H1 (cell line): ENCODE measurements around the gene NRP2. TPM values are rescaled to one million over a fixed set of nuclear protein-coding genes. Genes with fewer than 3 reads are reported as not detected.

Source experiments
- CTCF ChIA-PET: fragments of 300-600 bp; sonication (Branson Sonifier 250); formaldehyde crosslinking; loops from one replicate; lab custom pipeline; 2021; ENCODE audit not compliant: partially characterized antibody; lab: Charles Lee
- POLR2A ChIA-PET: fragments of 300-600 bp; sonication (Branson Sonifier 250); formaldehyde crosslinking; loops from one replicate; lab custom pipeline; 2021; ENCODE audit warnings: inconsistent platforms; ENCODE audit not compliant: partially characterized antibody; lab: Charles Lee
- DNase-seq, 2 experiments: peaks; one replicate each; pipeline versions ENCODE4 v3.0.0 to v3.0.0-alpha.2; 2010 to 2022; ENCODE audit warnings: low spot score in 2 of 2, low read depth in 1 of 2, mixed read lengths in 1 of 2
- FAIRE-seq: peaks from 2 replicates; lab custom pipeline; 2011; peaks lifted over from hg19 to GRCh38; lab: Jason Lieb, UNC
- H2AFZ ChIP-seq: 2 replicates; pipeline ENCODE4 v1.8.1; 2012; ENCODE audit warnings: low read length, inconsistent platforms
- H2AK5ac ChIP-seq: 2 replicates; pipeline ENCODE4 v1.6.1; 2013; ENCODE audit warnings: low read depth, low read length
- H2BK120ac ChIP-seq: replicated peaks from 2 replicates; pipeline ENCODE3; 2013; ENCODE audit warnings: low read depth, low read length, inconsistent platforms
- H2BK12ac ChIP-seq: 2 replicates; pipeline ENCODE4 v1.6.1; 2013; ENCODE audit warnings: low read depth, low read length
- H2BK15ac ChIP-seq: 2 replicates; pipeline ENCODE4 v1.6.1; 2013; ENCODE audit warnings: low read length
- H2BK20ac ChIP-seq: 2 replicates; pipeline ENCODE4 v1.6.1; 2013; ENCODE audit warnings: low read length
- H2BK5ac ChIP-seq: 2 replicates; pipeline ENCODE4 v1.6.1; 2013; ENCODE audit warnings: low read depth, low read length
- H3K14ac ChIP-seq: 2 replicates; pipeline ENCODE4 v1.6.1; 2013; ENCODE audit warnings: inconsistent platforms; ENCODE audit not compliant: insufficient read length
- H3K18ac ChIP-seq: 2 replicates; pipeline ENCODE4 v1.6.1; 2013; ENCODE audit warnings: low read length; ENCODE audit errors: extremely low read depth
- H3K23ac ChIP-seq: 2 replicates; pipeline ENCODE4 v1.6.1; 2013; ENCODE audit warnings: inconsistent platforms; ENCODE audit not compliant: insufficient read length
- H3K23me2 ChIP-seq: 2 replicates; pipeline ENCODE4 v1.6.1; 2013; ENCODE audit warnings: low read depth, low read length
- H3K27ac ChIP-seq: 2 replicates; pipeline ENCODE4 v1.6.1; 2011; ENCODE audit warnings: low read depth, low read length, inconsistent platforms
- H3K27me3 ChIP-seq, 4 experiments: replicated peaks in 1 of 4; 1 replicate in 1 of 4; 2 replicates in 3 of 4; pipeline versions ENCODE4 v1.6.1 to v1.8.1; 2011 to 2013; ENCODE audit warnings: low read length in 3 of 4, mild to moderate bottlenecking in 3 of 4, inconsistent platforms in 2 of 4, mixed read lengths in 2 of 4, moderate library complexity in 1 of 4; ENCODE audit not compliant: control insufficient read depth in 3 of 4, insufficient read depth in 3 of 4; ENCODE audit errors: extremely low read depth in 1 of 4
- H3K36me3 ChIP-seq, 4 experiments: 2 replicates each; pipeline versions ENCODE4 v1.6.1 to v1.8.1; 2011 to 2013; ENCODE audit warnings: mild to moderate bottlenecking in 4 of 4, low read length in 3 of 4, moderate library complexity in 2 of 4, control low read depth in 1 of 4, inconsistent platforms in 1 of 4; ENCODE audit not compliant: insufficient read depth in 4 of 4, control insufficient read depth in 2 of 4
- H3K4ac ChIP-seq: replicated peaks from 2 replicates; pipeline ENCODE3; 2013; ENCODE audit warnings: low read length, low read depth, mixed read lengths, inconsistent platforms; ENCODE audit not compliant: insufficient read length
- H3K4me1 ChIP-seq, 4 experiments: replicated peaks in 1 of 4; 1 replicate in 1 of 4; 2 replicates in 3 of 4; pipeline versions ENCODE4 v1.6.1 to v1.8.1; 2011 to 2013; ENCODE audit warnings: low read length in 3 of 4, inconsistent platforms in 2 of 4, mixed read lengths in 1 of 4; ENCODE audit not compliant: insufficient read depth in 4 of 4, control insufficient read depth in 3 of 4
- H3K4me2 ChIP-seq, 2 experiments: 2 replicates each; pipeline versions ENCODE4 v1.6.1 to v1.8.1; 2011 to 2013; ENCODE audit warnings: low read depth in 2 of 2, low read length in 2 of 2, control low read depth in 1 of 2, inconsistent platforms in 1 of 2, mild to moderate bottlenecking in 1 of 2; ENCODE audit not compliant: insufficient read depth in 1 of 2
- H3K4me3 ChIP-seq, 4 experiments: fragments of 200-600, 300-600 bp in 1 of 4; sonication (generic), shearing (Covaris generic), sonication (Bioruptor Twin) in 1 of 4; 2 replicates each; pipeline versions ENCODE4 v1.5.1 to v1.8.1; 2011 to 2016; ENCODE audit warnings: low read length in 4 of 4, low read depth in 3 of 4, control low read depth in 2 of 4, inconsistent platforms in 2 of 4, mild to moderate bottlenecking in 2 of 4, mixed read lengths in 1 of 4, moderate library complexity in 1 of 4; ENCODE audit not compliant: insufficient read depth in 2 of 4; ENCODE audit errors: extremely low read depth in 1 of 4
- H3K56ac ChIP-seq: replicated peaks from 2 replicates; pipeline ENCODE3; 2013; ENCODE audit warnings: low read depth, mild to moderate bottlenecking, mixed read lengths, low read length, inconsistent platforms; ENCODE audit not compliant: insufficient read length
- H3K79me1 ChIP-seq: 2 replicates; pipeline ENCODE4 v1.6.1; 2013; ENCODE audit warnings: low read depth, low read length, control low read depth
- H3K79me2 ChIP-seq, 2 experiments: 2 replicates each; pipeline versions ENCODE4 v1.6.1 to v1.8.1; 2012 to 2013; ENCODE audit warnings: low read length in 2 of 2, mild to moderate bottlenecking in 2 of 2, inconsistent platforms in 1 of 2; ENCODE audit not compliant: insufficient read depth in 2 of 2, control insufficient read depth in 1 of 2
- H3K9ac ChIP-seq, 4 experiments: replicated peaks in 1 of 4; 1 replicate in 1 of 4; 2 replicates in 3 of 4; pipeline versions ENCODE4 v1.6.1 to v1.8.1; 2011 to 2013; ENCODE audit warnings: low read depth in 3 of 4, low read length in 3 of 4, control low read depth in 2 of 4, mild to moderate bottlenecking in 2 of 4, moderate library complexity in 2 of 4, inconsistent platforms in 1 of 4; ENCODE audit errors: extremely low read depth in 1 of 4
- H3K9me3 ChIP-seq, 2 experiments: 2 replicates each; pipeline versions ENCODE4 v1.6.1 to v1.8.1; 2012 to 2013; ENCODE audit warnings: mild to moderate bottlenecking in 2 of 2, moderate library complexity in 2 of 2, control low read depth in 1 of 2, inconsistent platforms in 1 of 2, low read depth in 1 of 2, low read length in 1 of 2, mixed read lengths in 1 of 2; ENCODE audit not compliant: insufficient read depth in 2 of 2
- H4K20me1 ChIP-seq, 2 experiments: replicated peaks in 1 of 2; 2 replicates each; pipeline versions ENCODE3 to v1.8.1; 2011 to 2013; ENCODE audit warnings: inconsistent platforms in 2 of 2, low read length in 2 of 2, mild to moderate bottlenecking in 1 of 2; ENCODE audit not compliant: insufficient read depth in 2 of 2, control insufficient read depth in 1 of 2
- H4K5ac ChIP-seq: 2 replicates; pipeline ENCODE4 v1.6.1; 2013; ENCODE audit warnings: low read length, low read depth, mixed read lengths, inconsistent platforms; ENCODE audit not compliant: insufficient read length
- H4K8ac ChIP-seq: 2 replicates; pipeline ENCODE4 v1.8.0; 2013; ENCODE audit warnings: mild to moderate bottlenecking, moderate library complexity, low read length, inconsistent platforms; ENCODE audit not compliant: insufficient read depth; ENCODE audit errors: extremely low read depth
- H4K91ac ChIP-seq: replicated peaks from 2 replicates; pipeline ENCODE3; 2013; ENCODE audit warnings: low read length, mixed read lengths, inconsistent platforms; ENCODE audit not compliant: insufficient read length
- CHD1 ChIP-seq: IDR thresholded peaks from 2 replicates; pipeline ENCODE4 v1.6.1; 2012; ENCODE audit warnings: low read depth, low read length, improper control_type of control experiment
- EGR1 ChIP-seq: IDR thresholded peaks from 2 replicates; pipeline ENCODE4 v1.6.1; 2011; ENCODE audit warnings: low read depth, low read length, borderline replicate concordance
- WGBS, 2 experiments: shearing (Covaris generic) in 1 of 2; methylation state at CpG; one replicate each; pipeline versions ENCODE4 v1.1.6 to v1.1.7; 2013 to 2015; ENCODE audit warnings: low lambda C conversion rate in 2 of 2, mixed read lengths in 2 of 2, inconsistent platforms in 1 of 2, low coverage in 1 of 2, missing lambda C conversion rate in 1 of 2; ENCODE audit not compliant: insufficient replicate concordance in 2 of 2, insufficient coverage in 1 of 2, insufficient read length in 1 of 2; ENCODE audit errors: extremely low coverage in 1 of 2, missing lambda C conversion rate in 1 of 2; 5-methylcytosine and 5-hydroxymethylcytosine counted together
- polyA plus RNA-seq, 7 experiments: library from polyadenylated mRNA; depleted of rRNA in 3 of 7; stranded (reverse) in 5 of 7; unstranded in 2 of 7; fragments of >200 nt in 5 of 7; fragments of 200-250 nt in 2 of 7; gene quantifications; 1 replicate in 5 of 7; 2 replicates in 1 of 7; 4 replicates in 1 of 7; pipeline versions ENCODE4 v1.2.1 to v1.2.3, GENCODE V29; 2011 to 2013; ENCODE audit warnings: missing spikeins in 2 of 7, mixed read lengths in 2 of 7
- total RNA-seq: library from RNA; stranded (reverse); fragmentation: NEBNext Ultra II Directional; extraction: Animal tissue kit (Norgen Biotek cat#: 25700); gene quantifications from 2 replicates; pipeline ENCODE4 v1.2.1, GENCODE V29; 2021

NRP2 gene
- total and polyA plus RNA-seq, 2 of the 8 experiments (the other 6 are each of a cell fraction or from before 2014, with no cell fraction given), result 32.0 to 37.8 TPM

GRCh38 chr2:205776720-205777119 is 94.4 kb downstream of the NRP2 start:
- H2BK15ac ChIP-seq, result no peak overlapping the region
- H3K36me3 ChIP-seq, result no peaks in the 10 kb centered on the region
- no peak overlapping the region for H3K4me3 ChIP-seq
- H2BK5ac ChIP-seq, result no peak overlapping the region
- no peaks in the 10 kb centered on the region for H3K9me3 ChIP-seq
- H3K79me1 ChIP-seq, result no peaks in the 10 kb centered on the region
- H4K91ac ChIP-seq, result no peak overlapping the region
- H3K4me2 ChIP-seq, result no peak overlapping the region
- H2BK12ac ChIP-seq, result no peak overlapping the region
- DNase-seq (no peak), FAIRE-seq (no peak)
- H4K5ac ChIP-seq, result no peak overlapping the region
- H2BK120ac ChIP-seq, result no peak overlapping the region
- H4K20me1 ChIP-seq, result no peaks in the 10 kb centered on the region
- no peak overlapping the region for H3K23ac ChIP-seq
- no peak overlapping the region; the same call in 1 of the 2 replicates for H2AK5ac ChIP-seq
- no peak overlapping the region for H3K9ac ChIP-seq
- no peak overlapping the region for H3K14ac ChIP-seq
- no peak overlapping the region for H3K4ac ChIP-seq
- 0 out of 2 replicates have a peak overlapping the region, but pooled peaks have one; percentile 53 for H3K18ac ChIP-seq
- H3K4me1 ChIP-seq, result no peaks in the 10 kb centered on the region; a peak in 2 of 7 replicates
- no peak overlapping the region; the same call in 1 of the 2 replicates for H2AFZ ChIP-seq
- no peaks in the 10 kb centered on the region for H3K79me2 ChIP-seq
- H3K23me2 ChIP-seq, result peaks cover 3% of the 10 kb centered on the region; the same call in 1 of the 2 replicates
- no peak overlapping the region for H4K8ac ChIP-seq
- H3K56ac ChIP-seq, result no peak overlapping the region
- H2BK20ac ChIP-seq, result no peak overlapping the region
- 90% methylated on average over 5 of the region's 5 CpGs; no CpG with 5 or more reads in 1 of the 2 experiments for WGBS, 2 experiments
- ChIA-PET POLR2A (no interaction called here), CTCF (interaction anchor here (0.6 to 12.2 kb wide), 39 partner anchors 8 to 249 kb away, joined by 3 to 185 read pairs (median 7); no protein-coding TSS in a partner anchor)
- TF ChIP-seq CHD1 (no peak), EGR1 (no peak)
- H3K27me3 ChIP-seq, result no peaks in the 10 kb centered on the region; a peak in 1 of 7 replicates
- no peak overlapping the region for H3K27ac ChIP-seq
